ENCODE data around the gene C1QTNF4. TPM values are rescaled to one million over a fixed set of nuclear protein-coding genes. Genes with fewer than 3 reads are reported as not detected.

The C1QTNF4 gene
- total and polyA plus RNA-seq, 2 of the 13 experiments (the other 11 are each of a cell fraction or from before 2014, with no cell fraction given): not detected

GRCh38 chr11:47566149-47566698, 28.0 kb downstream of the C1QTNF4 start:
- DNase-seq (ENCODE audit: low spot score): no peak
- H4K20me1 ChIP-seq (ENCODE audit: insufficient read depth, low read length): no peaks in the 10 kb centered on the region
- peaks cover 26% of the 10 kb centered on the region for H3K4me1 ChIP-seq (ENCODE audit: insufficient read depth, low read length)
- intact Hi-C loops (cut with micrococcal nuclease; ENCODE audit: unreplicated experiment): no loop called here
- BruUV-seq (replicated peaks): no TSS peak
- FAIRE-seq: no peak
- peak overlapping the region; percentile 87 to 97 (median 97) for H3K4me3 ChIP-seq (replicated peaks in 1 of 3; ENCODE audit: insufficient read depth in 1 of 3, low read depth in 2 of 3, low read length in 3 of 3)
- ATAC-seq: peak; percentile 42
- H3K9me3 ChIP-seq (ENCODE audit: low read length): no peaks in the 10 kb centered on the region
- CTCF ChIA-PET (ENCODE audit: low intra/inter-chr PET ratio, low total read pairs): no interaction called here
- peak overlapping the region; percentile 94 for H3K4me2 ChIP-seq (ENCODE audit: low read depth, low read length)
- in situ Hi-C loops (cut with HindIII; ENCODE audit: extremely low pct_ligation_motif_present, low pct_unique_long_range_greater_than_20kb): no loop called here
- no peaks in the 10 kb centered on the region for H3K27me3 ChIP-seq (ENCODE audit: control insufficient read depth in 1 of 2, insufficient read depth in 2 of 2, low read length in 2 of 2)
- peak overlapping the region; percentile 99 for H3K9ac ChIP-seq (ENCODE audit: insufficient read depth, low read depth, low read length)
- 3% methylated on average over 10 of the region's 17 CpGs for WGBS (ENCODE audit: low lambda C conversion rate)
- peaks cover 34% of the 10 kb centered on the region for H3K79me2 ChIP-seq (ENCODE audit: insufficient read depth, low read length)
- peaks cover 5 to 18% of the 10 kb centered on the region in 2 experiments; a peak in 4 of 5 replicates for H3K36me3 ChIP-seq (replicated peaks in 1 of 2; ENCODE audit: control insufficient read depth in 1 of 2, insufficient read depth in 2 of 2, low read length in 2 of 2)
- H3K27ac ChIP-seq (ENCODE audit: extremely low read length, insufficient read depth, low read length): peak overlapping the region; percentile 85
- POLR2A ChIA-PET: interaction anchor here (0.7 to 3.9 kb wide), 7 partner anchors 8 to 94 kb away, joined by 3 to 19 read pairs (median 4); partner anchors contain the start of genes CELF1, KBTBD4 and NDUFS3
- no peak overlapping the region for H2AFZ ChIP-seq (ENCODE audit: low read length)
- no peak for TF ChIP-seq FOXO1 (CRISPR knock-in tag; IDR thresholded peaks at IDR 0.05)
- TF ChIP-seq ZNF274 (CRISPR knock-in tag; IDR thresholded peaks at IDR 0.05): no peak
- TF ChIP-seq RBM39 (IDR thresholded peaks at IDR 0.05; ENCODE audit: low read depth, low read length, poor library complexity, severe bottlenecking): peak; percentile 20
- TF ChIP-seq ZNF770 (CRISPR knock-in tag; IDR thresholded peaks at IDR 0.05): 0 out of 2 replicates have a peak, but pooled peaks have one; percentile 7
- no peak for TF ChIP-seq PRDM4 (CRISPR knock-in tag; IDR thresholded peaks at IDR 0.05; ENCODE audit: borderline replicate concordance)
- no peak for TF ChIP-seq ATF3 (CRISPR knock-in tag; IDR thresholded peaks at IDR 0.05)
- TF ChIP-seq ZNF839 (CRISPR knock-in tag; IDR thresholded peaks at IDR 0.05; ENCODE audit: borderline replicate concordance): no peak
- peak; percentile 95 for TF ChIP-seq ZNF460 (CRISPR knock-in tag; IDR thresholded peaks at IDR 0.05; ENCODE audit: borderline replicate concordance)
- no peak for TF ChIP-seq SETDB1 (CRISPR knock-in tag; IDR thresholded peaks at IDR 0.05; ENCODE audit: borderline replicate concordance)
- TF ChIP-seq TSC22D2 (CRISPR knock-in tag; IDR thresholded peaks at IDR 0.05; ENCODE audit: borderline replicate concordance): no peak
- peak; percentile 39 for TF ChIP-seq ZNF883 (CRISPR knock-in tag; IDR thresholded peaks at IDR 0.05; ENCODE audit: not compliant biosample characterization)
- 0 out of 2 replicates have a peak, but pooled peaks have one; percentile 34 for TF ChIP-seq ZNF136 (CRISPR knock-in tag; IDR thresholded peaks at IDR 0.05; ENCODE audit: low read depth)
- TF ChIP-seq ZNF138 (CRISPR knock-in tag; IDR thresholded peaks at IDR 0.05; ENCODE audit: low read depth): no peak
- TF ChIP-seq HDAC2 (CRISPR knock-in tag; IDR thresholded peaks at IDR 0.05): no peak
- TF ChIP-seq GPBP1L1 (CRISPR knock-in tag; IDR thresholded peaks at IDR 0.05): no peak
- TF ChIP-seq PHF8 (CRISPR knock-in tag; IDR thresholded peaks at IDR 0.05): no peak
- TF ChIP-seq RXRB (CRISPR knock-in tag; IDR thresholded peaks at IDR 0.05; ENCODE audit: borderline replicate concordance): no peak
- 0 out of 2 replicates have a peak, but pooled peaks have one; percentile 2 for TF ChIP-seq ZSCAN25 (CRISPR knock-in tag; IDR thresholded peaks at IDR 0.05)
- TF ChIP-seq ELF3 (CRISPR knock-in tag; IDR thresholded peaks at IDR 0.05): no peak
